Mesendoderm (in vitro differentiated cells): ENCODE measurements around the gene LLPH.

Experiments
- DNase-seq: peaks from one replicate; pipeline ENCODE4 v3.0.0; 2013
- H2AK5ac ChIP-seq: 2 replicates; pipeline ENCODE4 v1.6.1; 2013; ENCODE audit warnings: low read length, inconsistent platforms
- H2BK120ac ChIP-seq: 2 replicates; pipeline ENCODE4 v1.6.1; 2013; ENCODE audit warnings: low read depth, mild to moderate bottlenecking, low read length, moderate library complexity, mixed read lengths
- H2BK15ac ChIP-seq: replicated peaks from 2 replicates; pipeline ENCODE4 v1.6.1; 2013; ENCODE audit warnings: low read depth, mild to moderate bottlenecking, moderate library complexity
- H2BK5ac ChIP-seq: 2 replicates; pipeline ENCODE4 v1.6.1; 2013; ENCODE audit warnings: low read length, inconsistent platforms
- H3K18ac ChIP-seq: 2 replicates; pipeline ENCODE4 v1.6.1; 2013; ENCODE audit warnings: mild to moderate bottlenecking, low read length, mixed read lengths
- H3K23ac ChIP-seq: one replicate; pipeline ENCODE4 v1.6.1; 2013; ENCODE audit warnings: low read length
- H3K27ac ChIP-seq: 2 replicates; pipeline ENCODE4 v1.5.1; 2013; ENCODE audit warnings: low read depth, mild to moderate bottlenecking, inconsistent platforms, low read length, moderate library complexity
- H3K27me3 ChIP-seq: 2 replicates; pipeline ENCODE4 v1.6.1; 2013; ENCODE audit warnings: low read length, control low read depth, mild to moderate bottlenecking, inconsistent platforms; ENCODE audit not compliant: insufficient read depth, poor library complexity
- H3K36me3 ChIP-seq: 2 replicates; pipeline ENCODE4 v1.6.1; 2013; ENCODE audit warnings: low read length, inconsistent platforms; ENCODE audit not compliant: control insufficient read depth, insufficient read depth
- H3K4ac ChIP-seq: one replicate; pipeline ENCODE4 v1.6.1; 2013; ENCODE audit warnings: low read depth, mild to moderate bottlenecking, low read length, moderate library complexity
- H3K4me1 ChIP-seq: 2 replicates; pipeline ENCODE4 v1.6.1; 2013; ENCODE audit warnings: low read depth, low read length, inconsistent platforms; ENCODE audit not compliant: control insufficient read depth
- H3K4me2 ChIP-seq: 2 replicates; pipeline ENCODE4 v1.6.1; 2013; ENCODE audit warnings: low read length
- H3K4me3 ChIP-seq: 2 replicates; pipeline ENCODE4 v1.5.1; 2013; ENCODE audit warnings: mild to moderate bottlenecking, low read length
- H3K56ac ChIP-seq: one replicate; pipeline ENCODE4 v1.6.1; 2013; ENCODE audit warnings: low read length
- H3K79me1 ChIP-seq: 2 replicates; pipeline ENCODE4 v1.6.1; 2013; ENCODE audit warnings: low read length, inconsistent platforms
- H3K79me2 ChIP-seq: 2 replicates; pipeline ENCODE4 v1.6.1; 2013; ENCODE audit warnings: mild to moderate bottlenecking, low read length; ENCODE audit not compliant: control insufficient read depth, insufficient read depth
- H3K9ac ChIP-seq: 2 replicates; pipeline ENCODE4 v1.6.1; 2013; ENCODE audit warnings: low read length, inconsistent platforms
- H4K5ac ChIP-seq: one replicate; pipeline ENCODE4 v1.6.1; 2013; ENCODE audit warnings: low read length
- H4K8ac ChIP-seq: one replicate; pipeline ENCODE4 v1.6.1; 2013; ENCODE audit warnings: low read depth, mild to moderate bottlenecking, control low read depth, low read length, moderate library complexity
- WGBS: extraction: QIAGEN DNeasy Blood & Tissue Kit; methylation state at CpG from one replicate; pipeline ENCODE4 v1.1.7; 2013; ENCODE audit warnings: low lambda C conversion rate, missing lambda C conversion rate; ENCODE audit not compliant: insufficient coverage; ENCODE audit errors: extremely low coverage; 5-methylcytosine and 5-hydroxymethylcytosine counted together

The LLPH gene

DNA sequence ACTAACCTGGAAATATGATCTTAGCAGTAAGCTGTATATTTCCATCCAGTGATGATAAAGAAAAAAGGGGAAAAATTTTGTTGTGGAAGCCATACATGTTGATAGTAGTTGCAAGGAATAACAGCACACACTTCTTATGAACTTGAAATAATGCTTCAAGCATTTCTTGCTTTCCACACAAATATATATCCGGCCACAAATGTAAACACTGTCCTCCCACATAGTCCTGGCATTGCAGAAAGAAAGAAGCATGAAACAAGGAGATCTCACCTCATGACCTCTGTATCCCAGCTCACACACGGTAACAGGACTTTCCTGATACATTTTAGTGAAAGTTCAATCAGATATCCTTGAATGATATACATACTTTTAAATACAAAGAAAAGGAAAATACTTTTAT lies 56.0 kb downstream of the LLPH start:
- H4K5ac ChIP-seq = no peak overlapping the region
- H3K9ac ChIP-seq = no peak overlapping the region
- no peak overlapping the region for H3K4me2 ChIP-seq
- no peak overlapping the region for H2AK5ac ChIP-seq
- no peak overlapping the region for H3K4ac ChIP-seq
- H3K4me1 ChIP-seq = peaks cover 3% of the 10 kb centered on the region
- no peak overlapping the region for H4K8ac ChIP-seq
- no peaks in the 10 kb centered on the region for H3K79me1 ChIP-seq
- no peak overlapping the region for H3K4me3 ChIP-seq
- H3K27ac ChIP-seq = no peak overlapping the region
- no peaks in the 10 kb centered on the region for H3K27me3 ChIP-seq
- no peak overlapping the region for H3K23ac ChIP-seq
- H3K56ac ChIP-seq = no peak overlapping the region
- H2BK120ac ChIP-seq = no peak overlapping the region
- no peak for DNase-seq
- H3K36me3 ChIP-seq = no peaks in the 10 kb centered on the region
- no peak overlapping the region for H2BK5ac ChIP-seq
- WGBS = no CpG with 5 or more reads among the region's 2 CpGs
- H2BK15ac ChIP-seq = no peak overlapping the region
- H3K79me2 ChIP-seq = no peaks in the 10 kb centered on the region
- no peak overlapping the region for H3K18ac ChIP-seq

DNA sequence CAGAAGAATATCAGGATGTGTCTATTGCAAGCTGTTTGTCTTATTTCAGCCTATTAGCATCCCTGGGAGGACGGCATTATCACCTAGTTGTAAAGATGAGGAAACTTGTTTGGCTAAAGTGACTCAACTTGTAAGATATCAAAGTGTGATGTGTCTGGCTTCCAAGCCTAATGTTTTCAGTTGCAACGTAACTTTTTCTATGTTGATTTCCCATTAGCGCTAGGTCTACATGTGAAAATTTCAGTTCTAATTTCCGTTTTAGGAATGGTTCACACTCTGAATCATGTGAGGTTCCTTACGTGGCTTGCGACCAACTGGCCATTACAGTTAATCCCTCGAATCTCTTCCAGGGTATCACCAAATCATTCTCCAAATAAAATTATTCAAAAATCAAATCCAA lies 58.0 kb downstream of the LLPH start:
- Histone ChIP-seq H3K79me2 (no peaks in the 10 kb centered on the region), H3K4ac (no peak overlapping the region), H3K18ac (no peak overlapping the region), H3K4me2 (no peak overlapping the region), H3K23ac (no peak overlapping the region), H3K27me3 (no peaks in the 10 kb centered on the region), H2AK5ac (no peak overlapping the region), H3K27ac (no peak overlapping the region), H3K9ac (no peak overlapping the region), H3K4me1 (peaks cover 3% of the 10 kb centered on the region), H3K56ac (no peak overlapping the region), H2BK5ac (no peak overlapping the region), H3K4me3 (no peak overlapping the region), H3K79me1 (no peaks in the 10 kb centered on the region), H4K8ac (no peak overlapping the region), H2BK120ac (no peak overlapping the region), H3K36me3 (no peaks in the 10 kb centered on the region), H2BK15ac (no peak overlapping the region), H4K5ac (no peak overlapping the region)
- no CpG with 5 or more reads among the region's 7 CpGs for WGBS
- peak; percentile 47 for DNase-seq

DNA sequence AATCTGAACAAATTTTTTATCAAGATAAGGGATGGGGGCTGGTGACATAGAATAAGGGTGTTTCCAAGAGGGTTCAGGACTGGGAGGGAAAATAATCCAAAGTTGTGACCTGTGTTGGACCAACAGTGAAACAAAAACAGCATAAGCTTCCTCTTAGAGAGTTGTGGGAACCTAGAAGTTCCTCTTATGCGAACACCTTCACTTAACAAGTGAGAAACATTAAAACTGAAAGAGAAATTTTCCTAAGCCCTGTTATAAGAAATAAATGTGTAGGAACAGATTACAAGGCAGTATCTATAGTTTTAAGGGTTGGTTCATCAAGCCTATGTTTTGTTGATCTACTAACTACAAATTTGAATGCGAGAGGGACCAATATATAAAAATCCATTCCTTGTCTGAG lies 58.4 kb downstream of the LLPH start:
- no peaks in the 10 kb centered on the region for H3K79me2 ChIP-seq
- H3K4me1 ChIP-seq = peaks cover 3% of the 10 kb centered on the region
- no peak overlapping the region for H4K5ac ChIP-seq
- DNase-seq = no peak
- no peak overlapping the region for H3K4ac ChIP-seq
- H2AK5ac ChIP-seq = no peak overlapping the region
- no peaks in the 10 kb centered on the region for H3K36me3 ChIP-seq
- no CpG with 5 or more reads among the region's 2 CpGs for WGBS
- no peak overlapping the region for H3K23ac ChIP-seq
- no peak overlapping the region for H3K4me3 ChIP-seq
- H2BK120ac ChIP-seq = no peak overlapping the region
- no peak overlapping the region for H3K56ac ChIP-seq
- H3K4me2 ChIP-seq = no peak overlapping the region
- no peak overlapping the region for H2BK15ac ChIP-seq
- no peak overlapping the region for H4K8ac ChIP-seq
- no peak overlapping the region for H3K18ac ChIP-seq
- H3K27ac ChIP-seq = no peak overlapping the region
- H3K9ac ChIP-seq = no peak overlapping the region
- no peak overlapping the region for H2BK5ac ChIP-seq
- H3K27me3 ChIP-seq = no peaks in the 10 kb centered on the region
- no peaks in the 10 kb centered on the region for H3K79me1 ChIP-seq

DNA sequence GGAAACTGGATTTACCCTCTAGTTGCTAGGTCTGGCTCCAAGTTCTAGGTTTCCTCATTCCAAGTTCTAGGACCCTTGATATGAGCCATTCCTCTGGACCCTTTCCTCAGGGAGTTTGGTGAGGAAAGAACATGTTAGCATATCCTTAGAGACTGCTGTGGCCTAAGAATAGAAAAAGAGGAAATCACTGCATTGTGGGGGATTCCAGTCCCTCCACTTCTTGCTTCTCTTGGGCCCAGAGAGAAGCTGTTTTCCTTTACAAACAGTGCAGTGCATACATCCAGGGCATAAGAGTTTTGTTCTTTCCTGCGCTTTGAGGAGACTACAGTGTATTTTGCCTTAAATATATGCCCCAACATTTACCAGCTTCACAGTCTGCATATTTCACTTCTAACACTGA lies 59.0 kb downstream of the LLPH start:
- no peak overlapping the region for H2BK120ac ChIP-seq
- no peak overlapping the region for H2BK5ac ChIP-seq
- no peak overlapping the region for H3K4me3 ChIP-seq
- no peak overlapping the region for H3K56ac ChIP-seq
- no peak overlapping the region for H3K27ac ChIP-seq
- no peaks in the 10 kb centered on the region for H3K79me1 ChIP-seq
- no peaks in the 10 kb centered on the region for H3K36me3 ChIP-seq
- no peaks in the 10 kb centered on the region for H3K79me2 ChIP-seq
- no peak overlapping the region for H3K4ac ChIP-seq
- no peak overlapping the region for H4K5ac ChIP-seq
- no peak for DNase-seq
- no peak overlapping the region for H3K9ac ChIP-seq
- H3K4me2 ChIP-seq = no peak overlapping the region
- no peak overlapping the region for H2AK5ac ChIP-seq
- no CpG with 5 or more reads among the region's 1 CpG for WGBS
- peaks cover 5% of the 10 kb centered on the region for H3K4me1 ChIP-seq
- H3K18ac ChIP-seq = no peak overlapping the region
- no peak overlapping the region for H3K23ac ChIP-seq
- H4K8ac ChIP-seq = no peak overlapping the region
- no peak overlapping the region for H2BK15ac ChIP-seq
- H3K27me3 ChIP-seq = no peaks in the 10 kb centered on the region

DNA sequence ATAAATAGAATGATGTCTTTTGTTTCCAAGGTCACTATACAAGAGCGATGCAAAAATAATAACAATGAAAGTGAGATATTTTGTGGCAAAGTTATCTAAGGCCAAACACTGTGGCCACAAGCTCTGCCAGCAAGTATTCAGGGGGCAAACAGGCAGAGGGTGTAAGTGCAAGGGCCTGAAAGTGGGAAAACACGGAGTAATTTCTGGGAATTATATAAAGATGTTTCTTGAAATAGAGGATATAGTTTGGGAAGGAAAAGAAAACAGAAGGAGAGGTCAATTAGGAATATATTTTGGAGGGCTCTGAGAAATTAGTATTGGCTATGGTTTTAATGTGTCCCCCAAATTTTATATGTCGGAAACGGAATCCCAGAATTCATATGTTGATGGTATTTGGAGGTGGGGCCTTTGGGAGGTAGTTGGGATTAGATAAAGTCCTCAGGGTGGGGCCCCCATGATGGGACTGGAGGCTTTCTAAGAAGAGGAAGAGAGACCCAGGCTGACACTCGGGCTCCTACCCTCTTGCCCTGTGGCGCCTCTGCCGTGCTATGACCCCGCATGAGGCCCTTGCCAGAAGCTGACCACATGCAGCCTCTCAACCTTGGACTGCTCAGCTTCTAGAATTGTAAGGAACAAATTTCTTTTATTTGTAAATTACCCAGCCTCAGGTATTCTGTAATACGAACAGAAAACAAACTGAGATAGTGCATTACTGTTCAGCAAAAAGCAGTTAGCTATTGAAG lies 60.0 kb downstream of the LLPH start:
- H4K5ac ChIP-seq = no peak overlapping the region
- no peak overlapping the region for H2AK5ac ChIP-seq
- no peak for DNase-seq
- no peak overlapping the region for H2BK120ac ChIP-seq
- no peak overlapping the region for H4K8ac ChIP-seq
- no peaks in the 10 kb centered on the region for H3K79me1 ChIP-seq
- H3K36me3 ChIP-seq = no peaks in the 10 kb centered on the region
- H3K4ac ChIP-seq = no peak overlapping the region
- no peaks in the 10 kb centered on the region for H3K27me3 ChIP-seq
- no peak overlapping the region for H3K18ac ChIP-seq
- H3K9ac ChIP-seq = no peak overlapping the region
- no peak overlapping the region for H3K23ac ChIP-seq
- H3K56ac ChIP-seq = no peak overlapping the region
- no peak overlapping the region for H3K27ac ChIP-seq
- H3K4me3 ChIP-seq = no peak overlapping the region
- peaks cover 5% of the 10 kb centered on the region for H3K4me1 ChIP-seq
- no CpG with 5 or more reads among the region's 9 CpGs for WGBS
- no peak overlapping the region for H3K4me2 ChIP-seq
- H2BK5ac ChIP-seq = no peak overlapping the region
- no peak overlapping the region for H2BK15ac ChIP-seq
- no peaks in the 10 kb centered on the region for H3K79me2 ChIP-seq

DNA sequence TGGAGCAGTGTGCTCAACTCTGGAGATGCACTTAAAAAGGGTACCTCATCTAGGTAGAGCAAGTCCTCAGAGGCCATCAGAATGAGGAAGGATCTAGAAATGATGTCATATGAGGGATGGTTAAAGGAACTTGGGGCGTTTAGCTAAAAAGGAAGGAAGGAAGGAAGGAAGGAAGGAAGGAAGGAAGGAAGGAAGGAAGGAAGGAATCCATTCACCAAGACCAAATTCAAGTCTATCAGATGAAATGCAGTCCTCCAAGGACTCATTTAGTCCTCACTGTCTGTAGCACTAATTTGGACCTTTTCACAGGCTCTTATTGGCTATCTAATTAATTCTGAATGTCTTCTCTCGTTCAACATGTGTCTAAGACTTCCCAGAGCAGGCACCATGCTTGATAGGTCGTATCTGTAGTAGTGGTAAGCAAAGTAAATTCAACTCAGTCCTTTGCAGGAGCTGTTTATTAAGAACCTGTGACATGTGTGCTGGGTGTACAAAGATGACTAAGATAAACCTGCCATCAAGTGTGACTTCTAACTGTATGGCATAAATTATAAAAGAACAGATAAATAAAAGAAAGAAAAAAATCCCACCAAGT lies 63.5 kb downstream of the LLPH start:
- H3K4me1 ChIP-seq = peaks cover 6% of the 10 kb centered on the region
- H3K27ac ChIP-seq = no peak overlapping the region
- no CpG with 5 or more reads among the region's 3 CpGs for WGBS
- H3K36me3 ChIP-seq = no peaks in the 10 kb centered on the region
- H2BK15ac ChIP-seq = no peak overlapping the region
- H3K4ac ChIP-seq = no peak overlapping the region
- H3K79me2 ChIP-seq = no peaks in the 10 kb centered on the region
- H4K5ac ChIP-seq = no peak overlapping the region
- H2AK5ac ChIP-seq = no peak overlapping the region
- H2BK5ac ChIP-seq = no peak overlapping the region
- no peak overlapping the region for H3K56ac ChIP-seq
- DNase-seq = no peak
- H3K23ac ChIP-seq = no peak overlapping the region
- H3K4me2 ChIP-seq = no peak overlapping the region
- H2BK120ac ChIP-seq = no peak overlapping the region
- no peaks in the 10 kb centered on the region for H3K79me1 ChIP-seq
- H3K27me3 ChIP-seq = no peaks in the 10 kb centered on the region
- no peak overlapping the region for H3K9ac ChIP-seq
- no peak overlapping the region for H4K8ac ChIP-seq
- no peak overlapping the region for H3K18ac ChIP-seq
- no peak overlapping the region for H3K4me3 ChIP-seq
